Tibial nerve (tissue), 4 donors: Measurements from ENCODE around the gene CD79A.

ENCODE experiments used
- CTCF ChIP-seq, 5 experiments: fragments of 200-600 bp in 3 of 5; fragments of 450-650 bp in 2 of 5; sonication (generic) in 3 of 5; IDR thresholded peaks; one replicate each; pipeline ENCODE4 v1.5.1; 2016 to 2019; ENCODE audit warnings: antibody characterized with exemption in 5 of 5, mild to moderate bottlenecking in 3 of 5, moderate library complexity in 2 of 5
- EP300 ChIP-seq, 2 donors: sonication (generic); formaldehyde crosslinking; IDR thresholded peaks; one replicate each; pipeline ENCODE4 v1.6.1; 2017; ENCODE audit warnings: antibody characterized with exemption in 2 of 2, mild to moderate bottlenecking in 1 of 2
- POLR2A ChIP-seq, 2 donors: fragments of 450-650 bp; IDR thresholded peaks; one replicate each; pipeline ENCODE4 v1.6.1; 2017; ENCODE audit warnings: antibody characterized with exemption in 2 of 2, mild to moderate bottlenecking in 2 of 2, moderate library complexity in 2 of 2

GRCh38 chr19:41879080-41879479, 2.0 kb downstream of the CD79A start:
- no peak for TF ChIP-seq POLR2A (IDR thresholded peaks at IDR 0.05)
- TF ChIP-seq CTCF (IDR thresholded peaks at IDR 0.05), result no peak
- no peak for TF ChIP-seq EP300 (IDR thresholded peaks at IDR 0.05)
